ENCODE results near the gene BBS1.
A peak's percentile ranks its signal among the peaks of the same experiment; 100 is the strongest.

The BBS1 gene

GRCh38 chr11:66549696-66550095 lies 39.3 kb downstream of the BBS1 start:
- Mint-ChIP-seq H3K4me1 (peaks cover 8% of the 10 kb centered on the region), H3K36me3 (no peaks in the 10 kb centered on the region), H3K27me3 (no peaks in the 10 kb centered on the region), H3K4me3 (no peak overlapping the region), H3K27ac (no peak overlapping the region), H3K9me3 (no peaks in the 10 kb centered on the region)

DNA sequence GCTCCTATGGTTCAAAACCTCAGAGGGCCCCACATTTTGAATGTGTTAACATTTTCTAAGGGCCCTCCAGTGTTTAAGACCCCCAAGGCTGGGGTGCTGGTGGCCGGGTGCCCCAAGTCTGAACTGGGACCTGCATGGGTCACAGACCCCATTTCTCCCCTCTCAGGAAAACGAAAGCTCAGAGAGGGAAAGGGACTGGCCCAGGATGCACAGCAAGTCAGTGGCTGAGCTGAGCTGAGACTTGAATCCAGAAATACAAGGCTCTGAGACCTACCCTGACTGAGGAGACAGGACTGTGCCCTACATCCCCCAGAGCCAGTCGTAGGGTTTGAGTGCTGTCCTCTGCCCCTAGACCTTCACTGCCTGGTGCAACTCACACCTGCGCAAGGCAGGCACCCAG lies 40.5 kb downstream of the BBS1 start:
- H3K4me3 Mint-ChIP-seq: no peak overlapping the region
- no peaks in the 10 kb centered on the region for H3K36me3 Mint-ChIP-seq
- no peaks in the 10 kb centered on the region for H3K9me3 Mint-ChIP-seq
- no peaks in the 10 kb centered on the region for H3K4me1 Mint-ChIP-seq
- no peaks in the 10 kb centered on the region for H3K27me3 Mint-ChIP-seq
- no peak overlapping the region for H3K27ac Mint-ChIP-seq

- peaks cover 4% of the 10 kb centered on the region for H3K27me3 Mint-ChIP-seq
- H3K4me3 Mint-ChIP-seq: no peak overlapping the region
- no peak overlapping the region for H3K27ac Mint-ChIP-seq
Observed at GRCh38 chr11:66554602-66555001, 44.2 kb downstream of the BBS1 start.

GRCh38 chr11:66555416-66555815 lies 45.0 kb downstream of the BBS1 start:
- Mint-ChIP-seq H3K27ac (no peak overlapping the region), H3K36me3 (no peaks in the 10 kb centered on the region), H3K27me3 (peaks cover 4% of the 10 kb centered on the region), H3K9me3 (no peaks in the 10 kb centered on the region), H3K4me1 (peaks cover 6% of the 10 kb centered on the region), H3K4me3 (no peak overlapping the region)

More at GRCh38 chr11:66554602-66555001, 44.2 kb downstream of the BBS1 start:
- peaks cover 6% of the 10 kb centered on the region for H3K4me1 Mint-ChIP-seq
- no peaks in the 10 kb centered on the region for H3K9me3 Mint-ChIP-seq
- H3K36me3 Mint-ChIP-seq: no peaks in the 10 kb centered on the region

GRCh38 chr11:66556086-66556485 lies 45.7 kb downstream of the BBS1 start:
- Mint-ChIP-seq H3K4me3 (no peak overlapping the region), H3K9me3 (no peaks in the 10 kb centered on the region), H3K27me3 (peaks cover 4% of the 10 kb centered on the region), H3K36me3 (no peaks in the 10 kb centered on the region), H3K4me1 (peaks cover 6% of the 10 kb centered on the region), H3K27ac (no peak overlapping the region)

- Mint-ChIP-seq H3K9me3 (no peaks in the 10 kb centered on the region), H3K36me3 (no peaks in the 10 kb centered on the region)
Observed at GRCh38 chr11:66557733-66558326, 47.4 kb downstream of the BBS1 start.

DNA sequence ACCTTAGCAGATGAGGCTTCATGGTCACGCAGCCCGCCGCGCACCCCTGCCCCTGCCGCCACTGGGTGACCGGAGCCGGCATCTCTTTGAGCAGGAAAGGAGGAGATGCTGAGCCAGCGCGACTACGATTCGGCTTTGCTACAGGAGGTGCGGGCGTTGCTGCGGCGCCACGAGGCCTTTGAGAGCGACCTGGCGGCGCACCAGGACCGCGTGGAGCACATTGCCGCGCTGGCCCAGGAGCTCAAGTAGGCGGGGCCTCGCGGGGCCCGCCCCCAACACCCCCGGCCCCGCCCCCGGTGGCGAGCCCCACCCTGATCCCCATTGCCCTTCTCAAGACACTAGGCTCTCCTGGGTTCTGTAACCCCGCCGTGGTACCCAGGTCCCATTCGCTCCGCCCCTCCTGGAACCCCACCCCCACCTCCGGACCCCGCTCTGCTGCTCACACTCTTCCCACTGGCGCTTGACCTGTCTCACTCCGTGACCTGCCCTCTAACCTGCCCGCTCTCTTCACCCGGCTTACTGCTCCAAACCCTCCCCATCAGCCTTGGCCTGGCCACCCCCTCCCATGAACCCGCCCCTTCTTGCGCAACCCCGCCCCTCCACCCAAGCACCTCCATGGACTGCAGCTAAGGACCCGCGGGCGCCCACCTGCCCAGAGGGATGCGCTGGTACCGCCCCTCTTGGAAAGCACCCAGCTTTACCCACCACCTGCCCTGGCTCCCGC lies 48.9 kb downstream of the BBS1 start:
- Mint-ChIP-seq H3K27me3 (peaks cover 4% of the 10 kb centered on the region), H3K27ac (no peak overlapping the region), H3K9me3 (no peaks in the 10 kb centered on the region), H3K4me1 (peaks cover 6% of the 10 kb centered on the region), H3K36me3 (no peaks in the 10 kb centered on the region), H3K4me3 (peak overlapping the region; percentile 51)

More at GRCh38 chr11:66557733-66558326, 47.4 kb downstream of the BBS1 start:
- Mint-ChIP-seq H3K27ac (no peak overlapping the region), H3K27me3 (peaks cover 4% of the 10 kb centered on the region), H3K4me3 (no peak overlapping the region), H3K4me1 (peaks cover 6% of the 10 kb centered on the region)

- Mint-ChIP-seq H3K27me3 (peaks cover 4% of the 10 kb centered on the region), H3K4me3 (no peak overlapping the region), H3K9me3 (no peaks in the 10 kb centered on the region), H3K4me1 (peaks cover 6% of the 10 kb centered on the region), H3K27ac (no peak overlapping the region), H3K36me3 (no peaks in the 10 kb centered on the region)
Observed at GRCh38 chr11:66559866-66560676, 49.6 kb downstream of the BBS1 start.

GRCh38 chr11:66561178-66561974 lies 50.9 kb downstream of the BBS1 start:
- Mint-ChIP-seq H3K36me3 (peaks cover 1% of the 10 kb centered on the region), H3K9me3 (no peaks in the 10 kb centered on the region), H3K27me3 (peaks cover 4% of the 10 kb centered on the region), H3K4me1 (peaks cover 6% of the 10 kb centered on the region), H3K4me3 (no peak overlapping the region), H3K27ac (no peak overlapping the region)

DNA sequence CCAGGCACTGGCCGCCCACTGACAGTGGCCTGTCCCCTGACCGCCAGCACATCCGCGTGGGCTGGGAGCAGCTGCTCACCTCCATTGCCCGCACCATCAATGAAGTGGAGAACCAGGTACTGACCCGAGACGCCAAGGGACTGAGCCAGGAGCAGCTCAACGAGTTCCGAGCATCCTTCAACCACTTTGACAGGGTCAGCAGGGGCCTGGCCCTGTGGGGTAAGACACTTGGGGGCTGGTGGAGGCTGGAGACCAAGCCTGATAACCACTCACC lies 51.5 kb downstream of the BBS1 start:
- Mint-ChIP-seq H3K4me1 (peaks cover 6% of the 10 kb centered on the region), H3K4me3 (no peak overlapping the region), H3K27ac (no peak overlapping the region), H3K27me3 (peaks cover 4% of the 10 kb centered on the region), H3K36me3 (peaks cover 1% of the 10 kb centered on the region), H3K9me3 (no peaks in the 10 kb centered on the region)

DNA sequence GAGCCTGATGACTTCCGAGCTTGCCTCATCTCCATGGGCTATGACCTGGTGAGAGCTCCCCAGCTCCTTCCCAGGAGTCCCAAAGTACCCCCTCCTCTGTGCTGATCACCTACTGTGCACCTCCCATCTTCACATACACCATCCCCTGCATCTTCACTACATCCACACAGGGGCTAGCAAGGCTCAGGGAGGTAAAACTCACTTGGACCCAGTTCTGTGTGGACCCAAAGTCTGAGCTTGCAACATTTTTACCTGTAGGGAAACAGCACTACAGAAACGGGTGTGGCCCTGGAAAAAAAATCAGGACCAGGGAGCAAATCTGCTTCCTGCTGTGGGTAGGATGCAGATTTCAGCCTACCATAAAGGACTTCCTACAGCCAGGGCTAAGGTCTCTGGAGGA lies 51.8 kb downstream of the BBS1 start:
- no peak overlapping the region for H3K27ac Mint-ChIP-seq
- H3K4me1 Mint-ChIP-seq: peaks cover 8% of the 10 kb centered on the region
- H3K27me3 Mint-ChIP-seq: peaks cover 4% of the 10 kb centered on the region
- H3K9me3 Mint-ChIP-seq: no peaks in the 10 kb centered on the region
- peaks cover 1% of the 10 kb centered on the region for H3K36me3 Mint-ChIP-seq
- no peak overlapping the region for H3K4me3 Mint-ChIP-seq

DNA sequence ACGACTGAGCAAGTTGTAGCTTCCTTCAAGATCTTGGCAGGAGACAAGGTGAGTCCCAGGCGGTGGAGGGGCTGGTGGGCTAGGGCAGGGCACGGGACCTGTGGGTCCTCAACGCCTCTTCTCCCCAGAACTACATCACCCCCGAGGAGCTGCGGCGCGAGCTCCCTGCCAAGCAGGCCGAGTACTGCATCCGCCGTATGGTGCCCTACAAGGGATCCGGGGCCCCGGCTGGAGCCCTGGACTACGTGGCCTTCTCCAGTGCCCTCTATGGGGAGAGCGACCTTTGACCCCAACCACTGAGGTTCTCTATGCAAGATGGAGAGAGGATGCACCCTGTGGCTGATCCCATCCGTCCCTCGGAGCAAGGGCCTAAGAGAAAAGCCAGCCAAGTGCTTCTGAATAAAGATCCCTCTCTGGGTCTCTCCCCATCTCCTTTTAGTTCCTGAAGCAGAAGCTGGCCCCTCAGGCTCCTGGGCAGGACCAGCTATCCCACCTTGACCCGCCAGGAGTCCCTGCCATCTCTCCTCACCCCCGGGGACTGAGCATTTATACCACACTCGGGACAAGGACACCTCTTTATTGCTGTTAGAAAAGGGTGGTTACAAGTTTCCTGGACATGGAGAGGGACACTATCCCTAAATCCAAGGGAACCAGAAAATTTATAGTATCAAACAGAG lies 52.6 kb downstream of the BBS1 start:
- Mint-ChIP-seq H3K4me3 (no peak overlapping the region), H3K4me1 (peaks cover 15% of the 10 kb centered on the region), H3K27me3 (peaks cover 4% of the 10 kb centered on the region), H3K9me3 (no peaks in the 10 kb centered on the region), H3K36me3 (peaks cover 1% of the 10 kb centered on the region), H3K27ac (no peak overlapping the region)

DNA sequence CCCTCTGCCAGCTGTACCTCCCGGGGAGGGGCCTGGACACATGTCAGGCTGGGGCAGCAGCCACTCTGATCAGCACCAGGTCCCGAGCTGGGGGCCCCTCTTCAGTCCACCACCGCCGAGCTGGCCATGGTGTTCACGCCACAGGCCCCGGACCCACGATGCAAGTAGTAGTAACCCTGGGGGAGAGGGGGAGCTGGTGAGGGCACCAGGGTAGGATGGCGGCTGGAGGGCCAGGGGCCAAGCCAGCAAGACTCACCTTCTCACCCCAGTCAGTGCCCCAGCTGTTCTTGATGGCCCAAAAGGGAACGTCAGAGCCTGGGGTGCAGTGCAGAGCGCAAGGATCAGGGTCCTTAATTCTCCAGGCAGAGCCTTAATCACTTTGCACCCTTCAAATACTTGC lies 53.4 kb downstream of the BBS1 start:
- Mint-ChIP-seq H3K27me3 (peaks cover under 1% of the 10 kb centered on the region), H3K27ac (no peak overlapping the region), H3K4me1 (peaks cover 17% of the 10 kb centered on the region), H3K36me3 (peaks cover 1% of the 10 kb centered on the region), H3K9me3 (no peaks in the 10 kb centered on the region), H3K4me3 (no peak overlapping the region)

DNA sequence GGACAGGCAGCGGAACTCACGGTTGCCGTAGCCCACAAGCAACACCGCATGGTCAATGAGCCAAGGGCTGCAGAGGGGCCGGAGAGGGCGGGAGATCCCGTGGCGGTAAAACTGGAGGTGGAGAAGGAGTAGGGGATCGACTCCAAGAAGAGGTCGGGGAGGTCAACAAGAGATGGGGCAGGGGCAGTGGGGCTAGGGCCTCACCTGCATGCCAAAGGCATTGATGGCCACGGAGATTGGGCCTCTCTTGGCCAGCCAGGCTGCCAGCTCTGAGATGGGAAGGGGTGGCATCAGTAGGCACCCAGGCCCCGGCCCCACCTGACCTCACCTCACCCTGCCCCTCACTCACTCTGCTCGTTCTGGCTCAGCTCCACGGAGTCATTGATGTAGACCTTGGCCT lies 54.1 kb downstream of the BBS1 start:
- H3K27me3 Mint-ChIP-seq: no peaks in the 10 kb centered on the region
- H3K27ac Mint-ChIP-seq: no peak overlapping the region
- H3K4me3 Mint-ChIP-seq: no peak overlapping the region
- H3K9me3 Mint-ChIP-seq: no peaks in the 10 kb centered on the region
- peaks cover 14% of the 10 kb centered on the region for H3K4me1 Mint-ChIP-seq
- peaks cover 1% of the 10 kb centered on the region for H3K36me3 Mint-ChIP-seq

GRCh38 chr11:66564984-66565383 lies 54.5 kb downstream of the BBS1 start:
- Mint-ChIP-seq H3K27me3 (no peaks in the 10 kb centered on the region), H3K4me3 (no peak overlapping the region)

More at GRCh38 chr11:66564984-66565383, 54.5 kb downstream of the BBS1 start:
- peaks cover 1% of the 10 kb centered on the region for H3K36me3 Mint-ChIP-seq
- peaks cover 14% of the 10 kb centered on the region for H3K4me1 Mint-ChIP-seq
- H3K27ac Mint-ChIP-seq: no peak overlapping the region
- no peaks in the 10 kb centered on the region for H3K9me3 Mint-ChIP-seq
